ENCODE data around the gene FRMD4B. TPM values are rescaled to one million over a fixed set of nuclear protein-coding genes. Genes with fewer than 3 reads are reported as not detected.

The FRMD4B gene
- total RNA-seq, 1 donor from 2014 or later, result 20.9 TPM

DNA sequence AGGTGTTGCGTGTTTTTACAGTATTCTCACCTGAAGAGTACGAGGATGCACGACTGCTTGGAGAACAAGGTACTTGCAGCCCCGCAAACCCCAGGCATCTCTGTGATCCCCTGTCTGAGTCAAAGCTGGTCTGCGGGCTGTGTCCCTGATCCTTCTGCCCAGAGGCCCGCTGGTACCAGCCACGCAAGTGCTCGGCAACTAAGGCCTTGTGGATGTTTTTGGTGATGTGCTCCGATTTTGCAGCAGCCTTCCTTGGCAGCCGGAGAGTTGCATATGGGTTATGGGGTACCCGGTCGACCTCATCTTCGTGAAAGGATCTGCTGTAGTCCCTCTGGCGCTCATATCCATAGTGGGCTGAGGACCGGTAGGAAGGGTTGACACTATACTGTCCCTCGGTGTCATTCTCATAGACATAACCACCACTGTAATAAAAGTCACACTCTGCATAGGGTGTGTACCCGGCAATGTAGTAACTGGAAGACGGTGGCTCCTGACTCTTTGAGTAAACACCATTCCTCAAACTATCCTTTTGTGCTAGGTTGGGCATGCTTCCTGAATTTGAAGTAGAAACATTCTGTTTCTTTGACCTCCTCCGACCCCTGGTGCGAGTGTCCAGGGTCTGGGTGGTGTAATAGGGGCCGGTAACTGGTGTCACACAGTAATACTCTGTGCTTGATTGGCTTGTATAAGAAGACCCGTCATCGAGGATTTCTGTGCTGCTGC, 204.9 kb downstream of the FRMD4B start:
- intact Hi-C loops (cut with micrococcal nuclease), result no loop called here

DNA sequence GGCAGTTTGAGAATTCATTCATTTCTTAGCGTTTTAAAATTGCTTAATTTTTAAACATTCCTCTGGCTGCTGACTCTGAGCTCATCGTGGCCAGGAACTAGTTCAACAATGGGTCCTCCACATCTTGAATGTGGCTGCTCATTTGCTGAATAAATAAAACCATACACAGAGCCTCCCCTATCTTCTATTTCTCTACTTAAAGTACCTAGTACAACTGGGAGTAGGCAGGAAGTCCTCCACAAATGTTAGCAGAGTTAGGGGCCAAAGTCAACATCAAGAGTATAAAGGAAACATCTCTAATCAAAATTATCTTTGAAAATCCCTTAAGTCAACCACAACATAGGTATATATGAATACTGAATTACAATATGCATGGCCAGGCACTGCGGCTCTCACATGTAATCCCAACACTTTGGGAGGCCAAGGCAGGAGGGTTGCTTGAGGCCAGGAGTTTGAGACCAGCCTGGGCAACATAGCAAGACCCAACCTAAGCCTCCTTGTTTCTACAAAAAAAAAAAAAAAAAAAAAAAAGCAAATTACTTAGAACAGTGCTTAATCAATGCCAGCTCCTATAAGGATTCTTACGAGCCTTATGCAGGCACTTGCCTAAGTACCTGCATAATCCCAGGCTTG, 206.0 kb downstream of the FRMD4B start:
- intact Hi-C loops (cut with micrococcal nuclease), result no loop called here

DNA sequence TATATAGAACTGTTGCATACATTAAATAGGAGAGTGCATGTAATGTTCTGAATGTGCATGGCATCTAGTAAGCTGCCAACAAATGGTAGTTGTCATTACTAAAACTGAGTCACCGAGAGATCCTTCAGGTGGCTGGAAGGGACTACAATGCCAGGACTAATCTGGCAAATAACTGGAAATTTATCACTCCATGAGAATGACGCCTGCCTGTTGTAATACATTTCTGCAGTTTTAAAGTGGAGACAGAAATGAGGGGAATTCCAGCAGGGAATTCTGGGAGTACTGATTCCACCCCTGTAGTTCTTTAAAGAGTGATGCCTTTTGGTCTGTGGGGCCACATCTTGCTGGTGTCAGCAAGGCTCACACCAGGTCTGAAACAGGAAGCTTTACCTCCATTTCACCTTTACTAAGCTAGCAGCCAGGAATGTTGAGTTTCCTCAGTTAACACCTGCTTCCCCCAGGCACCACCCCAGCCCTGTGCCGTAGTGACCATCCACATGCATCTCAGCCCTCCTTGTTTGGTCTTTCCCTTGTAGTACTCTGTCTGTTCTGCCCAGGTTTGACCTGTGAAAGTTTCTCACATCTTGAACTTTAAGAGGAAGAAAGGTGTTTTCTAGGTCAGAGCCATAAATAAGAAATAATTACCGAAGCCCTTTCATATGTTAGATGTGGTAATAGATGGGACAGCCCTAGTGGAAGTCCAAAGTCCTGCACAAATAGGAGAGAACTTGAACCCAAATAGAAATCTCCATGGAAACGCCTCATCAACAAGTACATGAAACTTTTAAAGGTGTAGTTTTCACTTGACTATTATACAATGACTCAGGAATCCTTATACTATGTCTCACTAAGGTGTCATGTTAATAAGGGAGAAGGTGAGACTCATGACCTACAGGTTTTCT, 206.8 kb downstream of the FRMD4B start:
- intact Hi-C loops (cut with micrococcal nuclease), result no loop called here

GRCh38 chr3:69178082-69178481, 207.8 kb downstream of the FRMD4B start:
- intact Hi-C loops (cut with micrococcal nuclease), result no loop called here

DNA sequence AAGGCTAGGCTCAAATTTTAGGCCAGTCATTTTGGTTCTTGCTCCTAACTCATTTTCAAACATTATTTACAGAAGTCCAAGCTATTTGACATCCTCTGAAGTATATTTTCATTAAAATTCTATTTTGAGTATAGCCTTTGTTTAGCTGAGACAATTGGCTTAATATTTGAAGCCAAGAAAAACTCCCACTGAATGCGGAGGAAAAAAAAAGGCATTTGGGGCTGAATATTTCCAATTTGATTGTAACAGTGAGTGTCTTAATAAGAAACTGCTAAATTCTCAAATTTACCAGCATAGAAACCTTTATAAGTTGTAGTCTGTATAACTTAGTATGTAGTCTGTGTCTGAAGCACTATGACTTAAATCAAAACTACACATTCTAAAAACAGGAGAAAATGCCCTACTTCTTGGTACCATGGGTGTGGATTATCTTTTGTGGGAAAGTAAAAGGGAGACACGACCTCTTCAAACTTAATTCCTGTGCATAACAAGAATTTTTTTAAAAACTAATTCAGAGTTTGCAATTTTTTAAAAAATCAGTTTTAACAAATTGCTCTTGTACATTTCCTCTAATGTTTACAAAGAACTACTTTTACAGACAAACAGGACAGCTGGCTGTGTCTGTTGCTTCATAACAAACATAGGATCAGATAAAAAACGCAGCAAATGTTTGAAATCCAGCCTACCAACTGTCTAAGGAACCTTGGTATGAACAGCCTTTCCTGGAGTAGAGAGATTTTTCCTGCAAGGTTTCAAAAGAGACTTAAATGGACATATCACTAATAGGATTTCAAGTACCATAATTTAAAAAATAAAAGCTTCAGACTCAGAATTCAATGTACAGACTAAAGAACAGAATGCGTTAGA, 210.8 kb downstream of the FRMD4B start:
- intact Hi-C loops (cut with micrococcal nuclease), result no loop called here

DNA sequence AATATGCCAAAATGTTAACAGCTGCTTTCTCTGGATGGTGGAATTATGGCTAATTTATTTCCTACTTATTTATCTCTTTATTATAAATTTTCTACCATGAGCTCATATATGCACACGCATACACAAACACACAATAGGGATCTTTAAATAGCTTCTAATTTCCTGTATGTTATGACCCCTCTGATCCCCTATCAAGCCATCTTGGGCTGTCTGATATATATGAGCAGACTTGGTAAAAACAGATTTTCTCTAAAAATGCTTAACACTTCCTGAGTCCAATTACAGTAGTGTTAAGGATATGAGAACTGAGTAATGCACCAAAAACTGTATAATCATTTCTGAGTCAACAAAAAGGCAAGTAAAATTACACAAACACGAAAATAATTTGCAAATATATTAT, 211.4 kb downstream of the FRMD4B start:
- intact Hi-C loops (cut with micrococcal nuclease), result no loop called here

- intact Hi-C loops (cut with micrococcal nuclease), result no loop called here
Observed at GRCh38 chr3:69172058-69172457, 213.8 kb downstream of the FRMD4B start.

DNA sequence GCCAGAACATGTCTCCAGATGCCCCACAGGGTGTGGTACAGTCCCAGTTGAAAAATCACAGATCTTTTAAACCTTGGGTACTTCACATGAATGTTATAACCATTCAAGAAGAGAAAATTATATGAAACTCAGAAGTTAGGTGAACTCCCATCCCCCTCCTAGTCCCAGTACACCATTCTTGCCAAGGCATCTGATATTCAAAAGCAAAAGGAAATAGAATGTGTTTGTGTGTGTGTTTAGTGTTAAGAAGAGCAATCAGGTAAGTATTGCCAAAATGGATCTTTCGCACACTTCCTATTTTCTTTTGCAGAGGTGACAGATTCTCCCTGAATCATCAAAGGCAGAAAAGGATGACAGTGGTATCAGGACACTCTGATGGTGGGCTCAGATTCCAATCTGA, 219.4 kb downstream of the FRMD4B start:
- intact Hi-C loops (cut with micrococcal nuclease), result no loop called here

- intact Hi-C loops (cut with micrococcal nuclease), result no loop called here
Observed at GRCh38 chr3:69165744-69166143, 220.1 kb downstream of the FRMD4B start.

DNA sequence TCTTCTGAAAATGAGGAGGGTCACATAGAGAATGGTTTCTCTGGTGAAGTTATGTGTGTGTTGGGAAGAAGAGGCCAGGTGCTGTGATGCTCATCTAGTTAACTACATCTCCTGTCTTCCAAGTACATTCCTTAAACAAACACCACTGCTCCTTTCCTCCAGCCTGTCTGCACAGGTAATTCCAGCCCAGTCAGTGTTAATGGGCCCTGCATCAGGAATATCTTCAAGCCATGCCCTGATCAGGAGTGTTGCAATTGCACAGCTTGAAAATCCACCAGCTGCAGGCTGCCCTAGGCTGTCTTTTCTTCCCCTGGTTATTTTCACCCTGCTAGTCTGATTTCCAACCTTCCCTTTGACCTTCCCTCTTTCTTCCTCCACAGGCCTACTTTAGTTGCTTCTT, 221.6 kb downstream of the FRMD4B start:
- intact Hi-C loops (cut with micrococcal nuclease), result no loop called here

DNA sequence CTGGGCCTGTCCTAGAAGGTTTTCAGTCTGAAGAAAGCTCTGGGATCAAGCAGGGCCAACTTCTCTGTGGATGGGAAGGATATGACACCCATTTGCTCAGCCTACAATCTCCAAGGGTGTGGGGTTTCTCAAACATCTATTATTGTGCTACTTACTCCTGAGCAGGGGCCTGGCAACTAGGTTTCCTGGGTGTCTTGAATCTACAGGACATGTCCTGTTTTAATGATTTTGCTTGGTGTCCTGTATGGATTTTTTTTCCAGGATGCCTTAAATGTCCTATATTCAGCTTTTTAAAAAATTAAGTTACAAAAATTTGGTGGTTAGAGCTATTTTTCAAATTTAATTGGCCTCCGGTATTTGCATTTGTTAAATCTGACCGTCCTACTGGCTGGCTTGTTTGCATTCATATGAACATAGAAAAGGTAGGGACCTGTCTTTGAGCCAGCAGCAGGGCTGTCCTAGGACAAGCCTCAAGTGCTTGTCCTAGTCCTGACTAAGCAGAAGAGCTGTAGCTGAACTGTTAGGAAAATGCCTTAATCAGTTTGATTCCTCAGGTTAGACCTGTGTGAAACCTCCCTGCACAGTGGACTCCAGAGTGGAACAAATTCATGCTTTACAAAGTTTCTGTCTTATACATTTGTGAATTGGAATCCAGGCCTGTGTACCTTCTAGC, 223.4 kb downstream of the FRMD4B start:
- intact Hi-C loops (cut with micrococcal nuclease), result no loop called here

GRCh38 chr3:69161587-69162307, 224.1 kb downstream of the FRMD4B start:
- intact Hi-C loops (cut with micrococcal nuclease), result loop anchor here (1.0 to 2.0 kb wide), 5 partner anchors 37 to 264 kb away; no protein-coding TSS in a partner anchor

- intact Hi-C loops (cut with micrococcal nuclease), result loop anchor here (2.0 kb wide), 2 partner anchors 38 to 40 kb away; no protein-coding TSS in a partner anchor
Observed at GRCh38 chr3:69160525-69160924, 225.4 kb downstream of the FRMD4B start.

GRCh38 chr3:69160107-69160506, 225.8 kb downstream of the FRMD4B start:
- intact Hi-C loops (cut with micrococcal nuclease), result loop anchor here (2.0 kb wide), 2 partner anchors 39 kb away; no protein-coding TSS in a partner anchor

DNA sequence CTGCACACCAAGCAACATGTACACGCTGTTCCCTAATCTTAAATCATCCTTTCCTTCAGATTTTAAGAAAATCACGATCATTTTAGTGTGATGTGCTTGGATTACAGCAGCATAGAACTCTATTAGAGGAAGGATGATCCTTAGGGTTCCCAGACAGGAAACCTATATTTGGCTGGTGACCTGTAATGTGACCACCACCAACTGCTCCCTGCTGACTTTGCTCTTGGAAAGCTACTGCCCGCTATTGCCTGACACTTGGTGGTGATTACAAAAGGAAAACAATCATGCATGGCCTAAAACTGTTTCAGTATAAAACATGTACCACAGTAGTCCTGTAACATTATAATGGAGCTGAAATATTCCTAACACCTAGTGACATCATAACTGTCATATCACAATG, 236.3 kb downstream of the FRMD4B start:
- intact Hi-C loops (cut with micrococcal nuclease), result no loop called here

DNA sequence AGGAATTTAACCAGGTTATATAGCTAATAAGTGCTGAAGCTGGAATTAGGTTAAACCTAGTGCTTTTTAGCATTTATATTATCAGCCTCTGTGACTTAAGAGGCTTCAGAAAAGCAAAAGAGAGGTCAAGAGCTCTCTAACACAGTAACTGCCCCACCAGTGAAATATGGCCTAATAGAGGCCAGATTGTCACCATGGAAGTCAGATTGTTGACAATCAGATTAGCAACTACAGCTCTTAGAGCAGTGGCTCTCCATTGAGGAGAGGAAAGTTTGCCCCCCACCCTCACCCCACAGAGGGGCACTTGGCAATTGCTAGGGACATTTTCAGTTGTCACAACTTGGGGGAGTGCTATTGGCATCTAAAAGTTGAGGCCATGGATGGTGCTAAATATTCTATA, 240.2 kb downstream of the FRMD4B start:
- intact Hi-C loops (cut with micrococcal nuclease), result no loop called here

- intact Hi-C loops (cut with micrococcal nuclease), result no loop called here
Observed at GRCh38 chr3:69144631-69145245, 241.2 kb downstream of the FRMD4B start.

- intact Hi-C loops (cut with micrococcal nuclease), result no loop called here
Observed at GRCh38 chr3:69143612-69144011, 242.3 kb downstream of the FRMD4B start.

GRCh38 chr3:69142797-69143454, 243.0 kb downstream of the FRMD4B start:
- intact Hi-C loops (cut with micrococcal nuclease), result no loop called here

Data from T-helper 2 cell treated with Interferon-gamma antibody and Interleukin-4, amounts not matched to agents 100 ng/mL and 5 ng/mL, for 36 hours (primary cell).